Liver (tissue), 9 donors: Measurements from ENCODE around the gene MAGEC2. TPM values are rescaled to one million over a fixed set of nuclear protein-coding genes. Genes with fewer than 3 reads are reported as not detected.

Source experiments
- DNase-seq: peaks from one replicate; pipeline ENCODE4 v3.0.0-alpha.2; 2017; ENCODE audit warnings: low spot score
- H3K27ac ChIP-seq, 2 donors: one replicate each; pipeline ENCODE4 v1.7.0; 2013; ENCODE audit warnings: inconsistent platforms in 2 of 2, low read length in 2 of 2, control low read depth in 1 of 2, low read depth in 1 of 2, mild to moderate bottlenecking in 1 of 2
- H3K27me3 ChIP-seq, 4 donors: one replicate each; pipeline versions ENCODE4 v1.6.1 to v1.7.0; 2013; ENCODE audit warnings: low read length in 3 of 4, inconsistent platforms in 1 of 4, mild to moderate bottlenecking in 1 of 4, moderate library complexity in 1 of 4; ENCODE audit not compliant: control insufficient read depth in 4 of 4, insufficient read depth in 4 of 4
- H3K36me3 ChIP-seq, 4 donors: one replicate each; pipeline versions ENCODE4 v1.6.1 to v1.7.0; 2013; ENCODE audit warnings: low read length in 3 of 4, mild to moderate bottlenecking in 3 of 4, low read depth in 1 of 4, moderate library complexity in 1 of 4; ENCODE audit not compliant: control insufficient read depth in 4 of 4, insufficient read depth in 3 of 4
- H3K4me1 ChIP-seq, 4 donors: one replicate each; pipeline versions ENCODE4 v1.6.1 to v1.7.0; 2013; ENCODE audit warnings: low read length in 3 of 4, mild to moderate bottlenecking in 3 of 4, moderate library complexity in 1 of 4; ENCODE audit not compliant: control insufficient read depth in 4 of 4, insufficient read depth in 4 of 4
- H3K4me3 ChIP-seq, 3 donors: one replicate each; pipeline versions ENCODE4 v1.6.1 to v1.7.0; 2013; ENCODE audit warnings: low read length in 3 of 3, control low read depth in 1 of 3, low read depth in 1 of 3, mild to moderate bottlenecking in 1 of 3
- H3K9ac ChIP-seq, 2 donors: one replicate each; pipeline ENCODE4 v1.7.0; 2013; ENCODE audit warnings: low read length in 2 of 2, mild to moderate bottlenecking in 2 of 2, moderate library complexity in 2 of 2, control low read depth in 1 of 2, low read depth in 1 of 2
- H3K9me3 ChIP-seq, 4 donors: one replicate each; pipeline versions ENCODE4 v1.6.1 to v1.7.0; 2013; ENCODE audit warnings: low read length in 3 of 4; ENCODE audit not compliant: control insufficient read depth in 4 of 4
- ATF3 ChIP-seq: IDR thresholded peaks from 2 replicates; pipeline ENCODE4 v1.6.1; 2016; ENCODE audit warnings: antibody characterized with exemption
- CTCF ChIP-seq: fragments of 150-350 bp; IDR thresholded peaks from 2 replicates; pipeline ENCODE4 v1.5.1; 2017; ENCODE audit warnings: improper control_type of control experiment, low read depth, low read length; ENCODE audit not compliant: missing input control
- EGR1 ChIP-seq, 2 donors: IDR thresholded peaks; 2 replicates each; pipeline ENCODE4 v1.6.1; 2016 to 2018; ENCODE audit warnings: antibody characterized with exemption in 2 of 2, low read depth in 2 of 2
- FOXA1 ChIP-seq: IDR thresholded peaks from 2 replicates; pipeline ENCODE4 v1.6.1; 2016; ENCODE audit warnings: antibody characterized with exemption
- FOXA2 ChIP-seq: IDR thresholded peaks from 2 replicates; pipeline ENCODE4 v1.6.1; 2016; ENCODE audit warnings: antibody characterized with exemption
- GABPA ChIP-seq, 2 donors: IDR thresholded peaks in 1 of 2; conservative IDR thresholded peaks in 1 of 2; 2 replicates each; pipeline ENCODE4 v1.6.1; 2016; ENCODE audit warnings: antibody characterized with exemption in 2 of 2, mild to moderate bottlenecking in 1 of 2, moderate library complexity in 1 of 2
- HNF4A ChIP-seq, 2 donors: conservative IDR thresholded peaks; 2 replicates each; pipeline ENCODE4 v1.6.1; 2016; ENCODE audit warnings: antibody characterized with exemption in 2 of 2, mild to moderate bottlenecking in 2 of 2
- HNF4G ChIP-seq: IDR thresholded peaks from 2 replicates; pipeline ENCODE4 v1.6.1; 2016; ENCODE audit warnings: antibody characterized with exemption
- JUND ChIP-seq, 2 donors: IDR thresholded peaks; 2 replicates each; pipeline ENCODE4 v1.6.1; 2016; ENCODE audit warnings: antibody characterized with exemption in 2 of 2
- MAX ChIP-seq: IDR thresholded peaks from 2 replicates; pipeline ENCODE4 v1.6.1; 2016; ENCODE audit warnings: antibody characterized with exemption
- NR2F2 ChIP-seq: IDR thresholded peaks from 2 replicates; pipeline ENCODE4 v1.6.1; 2016; ENCODE audit warnings: antibody characterized with exemption
- RAD21 ChIP-seq, 2 donors: IDR thresholded peaks; 2 replicates each; pipeline ENCODE4 v1.6.1; 2016; ENCODE audit warnings: antibody characterized with exemption in 2 of 2, mild to moderate bottlenecking in 2 of 2
- REST ChIP-seq: IDR thresholded peaks from 2 replicates; pipeline ENCODE4 v1.6.1; 2016; ENCODE audit warnings: antibody characterized with exemption, mild to moderate bottlenecking
- RXRA ChIP-seq, 2 donors: IDR thresholded peaks; 2 replicates each; pipeline ENCODE4 v1.6.1; 2017 to 2018; ENCODE audit warnings: antibody characterized with exemption in 2 of 2, mild to moderate bottlenecking in 1 of 2
- SP1 ChIP-seq: IDR thresholded peaks from 2 replicates; pipeline ENCODE4 v1.6.1; 2018; ENCODE audit warnings: antibody characterized with exemption, mild to moderate bottlenecking
- TAF1 ChIP-seq: conservative IDR thresholded peaks from 2 replicates; pipeline ENCODE4 v1.6.1; 2016; ENCODE audit warnings: antibody characterized with exemption, mild to moderate bottlenecking
- YY1 ChIP-seq: IDR thresholded peaks from 2 replicates; pipeline ENCODE4 v1.6.1; 2016; ENCODE audit warnings: antibody characterized with exemption, mild to moderate bottlenecking
- WGBS: extraction: QIAGEN DNeasy Blood & Tissue Kit; methylation state at CpG from one replicate; pipeline ENCODE4 v1.1.7; 2013; 5-methylcytosine and 5-hydroxymethylcytosine counted together
- polyA plus RNA-seq, 2 donors: library from polyadenylated mRNA; stranded (reverse) in 1 of 2; unstranded in 1 of 2; fragments of 200-250 nt in 1 of 2; fragments of >200 nt in 1 of 2; fragmentation: Nextera tagmentation in 1 of 2; extraction: Ambion mirVana in 1 of 2; gene quantifications; one replicate each; pipeline versions ENCODE4 v1.2.1 to v1.2.3, GENCODE V29; 2013 to 2015
- total RNA-seq, 2 donors: library from RNA; depleted of rRNA; stranded (reverse); fragments of >200 nt; gene quantifications; one replicate each; pipeline ENCODE4 v1.2.3, GENCODE V29; 2014
- donor health status: healthy.
- donor health status: healthy.
- donor health status: healthy.
- donor health status: healthy.
- donor health status: healthy.

The MAGEC2 gene
- total and polyA plus RNA-seq, 4 donors, result not detected

GRCh38 chrX:142214081-142214480 is 9.0 kb upstream of the MAGEC2 start:
- Histone ChIP-seq H3K36me3 (no peaks in the 10 kb centered on the region), H3K27me3 (no peaks in the 10 kb centered on the region), H3K9ac (no peak overlapping the region), H3K4me1 (no peaks in the 10 kb centered on the region), H3K27ac (no peak overlapping the region), H3K4me3 (no peak overlapping the region), H3K9me3 (no peaks in the 10 kb centered on the region)
- DNase-seq, result no peak
- TF ChIP-seq GABPA (IDR thresholded peaks at IDR 0.05 in 1 of 2, conservative IDR thresholded peaks at IDR 0.05 in 1 of 2) (no peak), YY1 (no peak), NR2F2 (no peak), SP1 (no peak), FOXA2 (no peak)
- 70% methylated on average over 4 of the region's 4 CpGs for WGBS

GRCh38 chrX:142201113-142201512 is 4.0 kb downstream of the MAGEC2 start:
- Histone ChIP-seq H3K9ac (no peak overlapping the region), H3K9me3 (no peaks in the 10 kb centered on the region), H3K4me3 (no peak overlapping the region), H3K36me3 (no peaks in the 10 kb centered on the region), H3K27ac (no peak overlapping the region), H3K4me1 (no peaks in the 10 kb centered on the region), H3K27me3 (no peaks in the 10 kb centered on the region)
- DNase-seq, result no peak
- 74% methylated on average over 2 of the region's 2 CpGs for WGBS
- TF ChIP-seq NR2F2, result no peak
- no peak for TF ChIP-seq YY1
- TF ChIP-seq RXRA (IDR thresholded peaks at IDR 0.05), result no peak
- no peak for TF ChIP-seq RAD21 (IDR thresholded peaks at IDR 0.05)
- TF ChIP-seq FOXA1, result no peak
- TF ChIP-seq TAF1, result no peak
- TF ChIP-seq HNF4A (conservative IDR thresholded peaks at IDR 0.05), result no peak
- TF ChIP-seq JUND (IDR thresholded peaks at IDR 0.05), result no peak
- no peak for TF ChIP-seq FOXA2
- TF ChIP-seq CTCF, result no peak
- TF ChIP-seq MAX, result no peak

GRCh38 chrX:142186103-142186502 is 19.0 kb downstream of the MAGEC2 start:
- Histone ChIP-seq H3K27ac (no peak overlapping the region), H3K36me3 (no peaks in the 10 kb centered on the region), H3K27me3 (peaks cover 0 to 3% (median 0%) of the 10 kb centered on the region in 4 donors), H3K9me3 (no peaks in the 10 kb centered on the region), H3K9ac (no peak overlapping the region), H3K4me3 (no peak overlapping the region), H3K4me1 (no peaks in the 10 kb centered on the region)
- TF ChIP-seq FOXA1 (no peak), HNF4A (conservative IDR thresholded peaks at IDR 0.05) (no peak), JUND (IDR thresholded peaks at IDR 0.05) (no peak), CTCF (no peak), EGR1 (IDR thresholded peaks at IDR 0.05; ENCODE audit: low read depth in 2 of 2) (no peak), RAD21 (IDR thresholded peaks at IDR 0.05) (no peak), ATF3 (no peak), MAX (no peak), HNF4G (no peak), NR2F2 (no peak), FOXA2 (no peak), REST (no peak), TAF1 (no peak), SP1 (no peak), RXRA (IDR thresholded peaks at IDR 0.05) (no peak), YY1 (no peak)
- WGBS, result 40% methylated on average over 2 of the region's 2 CpGs
- no peak for DNase-seq
